Retina (tissue), 1 donor: ENCODE data around the gene PRRT1B.
"Not testable (repeated sequence)": the region's sequence is repeated elsewhere in the genome, so short reads cannot be mapped to it uniquely, and the experiment has no call there.

Experiments
- DNase-seq: peaks from one replicate; pipeline ENCODE4 v3.0.0-alpha.2; 2016

PRRT1B gene

GRCh38 chr9:131523086-131523388, 22.3 kb upstream of the PRRT1B start:
- no peak for DNase-seq

- no peak for DNase-seq
These were observed 21.6 kb upstream of the PRRT1B start for GRCh38 chr9:131523451-131524435.

GRCh38 chr9:131524665-131525315, 20.5 kb upstream of the PRRT1B start:
- no peak for DNase-seq

- no peak for DNase-seq
These were observed 19.4 kb upstream of the PRRT1B start for GRCh38 chr9:131525643-131526565.

GRCh38 chr9:131528186-131528585, 17.1 kb upstream of the PRRT1B start:
- DNase-seq, result no peak

GRCh38 chr9:131528886-131529505, 16.3 kb upstream of the PRRT1B start:
- no peak for DNase-seq

GRCh38 chr9:131529597-131530545, 15.5 kb upstream of the PRRT1B start:
- no peak for DNase-seq

GRCh38 chr9:131530546-131530919, 14.8 kb upstream of the PRRT1B start:
- DNase-seq, result peak; percentile 49

GRCh38 chr9:131530920-131531832, 14.1 kb upstream of the PRRT1B start, which contains the start of gene UCK1:
Gene UCK1, minus strand, starts transcription at chr9:131531263. Its CDS starts 89 bp downstream, at chr9:131531174.
- peak; percentile 95 for DNase-seq

GRCh38 chr9:131534721-131535237, 10.5 kb upstream of the PRRT1B start:
- no peak for DNase-seq

GRCh38 chr9:131537946-131538345, 7.4 kb upstream of the PRRT1B start:
- DNase-seq, result no peak

GRCh38 chr9:131539223-131539923, 6.0 kb upstream of the PRRT1B start:
- no peak for DNase-seq

- DNase-seq, result no peak
These were observed 2.2 kb upstream of the PRRT1B start for GRCh38 chr9:131543141-131543540.

- DNase-seq, result peak; percentile 50
These were observed 538 bp downstream of the PRRT1B start for GRCh38 chr9:131545786-131546335.

- peak; percentile 63 for DNase-seq
These were observed 1.2 kb downstream of the PRRT1B start for GRCh38 chr9:131546336-131547084.

- DNase-seq, result not testable (repeated sequence)
These were observed 3.9 kb downstream of the PRRT1B start for GRCh38 chr9:131549186-131549585.

GRCh38 chr9:131550465-131550864, 5.1 kb downstream of the PRRT1B start:
- DNase-seq, result not testable (repeated sequence)

GRCh38 chr9:131552030-131552429, 6.7 kb downstream of the PRRT1B start:
- DNase-seq, result no peak
